Fibroblast of lung (primary cell): ENCODE data around the gene DNAH10.

ENCODE experiments used
- EZH2 ChIP-seq: IDR thresholded peaks from 2 replicates; pipeline ENCODE4 v1.5.1; 2012; ENCODE audit warnings: low read length, control low read depth, mild to moderate bottlenecking; ENCODE audit errors: missing control alignments
- TF ChIP-seq, protein P1 (sequence below), 2 donors: IDR thresholded peaks in 1 of 2; conservative IDR thresholded peaks in 1 of 2; 1 replicate in 1 of 2; 2 replicates in 1 of 2; pipeline ENCODE4 v1.5.1; 2011 to 2012; ENCODE audit warnings: low read length in 2 of 2, control low read depth in 1 of 2, inconsistent platforms in 1 of 2, low read depth in 1 of 2, mild to moderate bottlenecking in 1 of 2

DNA sequence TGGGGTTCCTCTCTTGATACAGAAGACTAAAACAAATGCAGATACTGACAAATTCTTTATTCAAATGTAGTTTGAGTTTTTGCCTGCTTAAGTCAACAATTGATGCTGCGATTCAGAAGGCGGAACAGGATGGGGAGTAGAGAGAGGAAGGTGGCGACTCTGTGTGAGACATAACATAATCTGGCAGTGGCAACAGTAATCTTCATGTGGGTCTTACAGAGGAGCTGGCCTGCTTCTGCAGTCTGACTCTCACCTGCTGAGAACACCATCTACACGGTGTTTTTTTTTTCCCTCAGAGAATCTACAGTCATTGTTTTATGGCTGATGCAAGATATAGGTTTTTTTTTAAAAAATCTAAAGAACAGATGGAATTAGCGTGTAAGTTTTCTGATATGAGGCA is 200.4 kb downstream of the DNAH10 start:
- TF ChIP-seq, protein P1, sequence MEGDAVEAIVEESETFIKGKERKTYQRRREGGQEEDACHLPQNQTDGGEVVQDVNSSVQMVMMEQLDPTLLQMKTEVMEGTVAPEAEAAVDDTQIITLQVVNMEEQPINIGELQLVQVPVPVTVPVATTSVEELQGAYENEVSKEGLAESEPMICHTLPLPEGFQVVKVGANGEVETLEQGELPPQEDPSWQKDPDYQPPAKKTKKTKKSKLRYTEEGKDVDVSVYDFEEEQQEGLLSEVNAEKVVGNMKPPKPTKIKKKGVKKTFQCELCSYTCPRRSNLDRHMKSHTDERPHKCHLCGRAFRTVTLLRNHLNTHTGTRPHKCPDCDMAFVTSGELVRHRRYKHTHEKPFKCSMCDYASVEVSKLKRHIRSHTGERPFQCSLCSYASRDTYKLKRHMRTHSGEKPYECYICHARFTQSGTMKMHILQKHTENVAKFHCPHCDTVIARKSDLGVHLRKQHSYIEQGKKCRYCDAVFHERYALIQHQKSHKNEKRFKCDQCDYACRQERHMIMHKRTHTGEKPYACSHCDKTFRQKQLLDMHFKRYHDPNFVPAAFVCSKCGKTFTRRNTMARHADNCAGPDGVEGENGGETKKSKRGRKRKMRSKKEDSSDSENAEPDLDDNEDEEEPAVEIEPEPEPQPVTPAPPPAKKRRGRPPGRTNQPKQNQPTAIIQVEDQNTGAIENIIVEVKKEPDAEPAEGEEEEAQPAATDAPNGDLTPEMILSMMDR (conservative IDR thresholded peaks at IDR 0.05 in 1 of 2, IDR thresholded peaks at IDR 0.05 in 1 of 2; ENCODE audit: low read depth in 1 of 2, low read length in 2 of 2) = no peak
- no peak for TF ChIP-seq EZH2
